Activated CD4-positive, alpha-beta memory T cell treated with anti-CD3 and anti-CD28 coated beads for 36 hours (primary cell): ENCODE results near the gene NPHP4. TPM values are rescaled to one million over a fixed set of nuclear protein-coding genes. Genes with fewer than 3 reads are reported as not detected.

Source experiments
- CTCF ChIA-PET: fragments of 350-600 bp; sonication (Branson Sonifier 250); formaldehyde crosslinking; loops from one replicate; lab custom pipeline; 2021; ENCODE audit warnings: antibody characterized with exemption, inconsistent platforms; lab: Charles Lee
- POLR2A ChIA-PET: fragments of 350-600 bp; sonication (Branson Sonifier 250); formaldehyde crosslinking; loops from one replicate; lab custom pipeline; 2021; ENCODE audit warnings: antibody characterized with exemption; lab: Charles Lee
- DNase-seq: peaks from one replicate; pipeline ENCODE4 v3.0.0-alpha.2; 2020
- H3K27ac Mint-ChIP-seq: one replicate; pipeline ENCODE4 v1.8.0; 2021; ENCODE audit warnings: mixed read lengths
- H3K27me3 Mint-ChIP-seq: one replicate; pipeline ENCODE4 v1.8.0; 2021; ENCODE audit warnings: mixed read lengths
- H3K36me3 Mint-ChIP-seq: one replicate; pipeline ENCODE4 v1.8.0; 2021; ENCODE audit warnings: mixed read lengths
- H3K4me1 Mint-ChIP-seq: one replicate; pipeline ENCODE4 v1.8.0; 2021; ENCODE audit warnings: low read depth, mixed read lengths
- H3K4me3 Mint-ChIP-seq: one replicate; pipeline ENCODE4 v1.8.0; 2021; ENCODE audit warnings: mild to moderate bottlenecking, mixed read lengths
- H3K9me3 Mint-ChIP-seq: one replicate; pipeline ENCODE4 v1.8.0; 2021; ENCODE audit warnings: mixed read lengths
- intact Hi-C: fragments of 100-400 bp; cut with micrococcal nuclease; formaldehyde crosslinking; loops from one replicate; pipeline ENCODE4 v1.15.1; 2023
- total RNA-seq, 2 experiments: library from RNA; stranded (reverse); gene quantifications; one replicate each; pipeline ENCODE4 v1.2.3, GENCODE V29; 2021

The NPHP4 gene
- total RNA-seq, 2 experiments from 2014 or later = 14.0 to 14.6 TPM

- CTCF ChIA-PET = no interaction called here
- intact Hi-C loops = no loop called here
- POLR2A ChIA-PET = no interaction called here
- Mint-ChIP-seq H3K27me3 (peaks cover 5% of the 10 kb centered on the region), H3K4me3 (no peak overlapping the region), H3K9me3 (no peaks in the 10 kb centered on the region), H3K4me1 (no peaks in the 10 kb centered on the region), H3K36me3 (no peaks in the 10 kb centered on the region), H3K27ac (no peak overlapping the region)
- DNase-seq = no peak
Observed at GRCh38 chr1:5840551-5841001, 151.6 kb downstream of the NPHP4 start.

- DNase-seq = no peak
- H3K27ac Mint-ChIP-seq = no peak overlapping the region
- no peaks in the 10 kb centered on the region for H3K36me3 Mint-ChIP-seq
- no peaks in the 10 kb centered on the region for H3K9me3 Mint-ChIP-seq
- H3K4me1 Mint-ChIP-seq = no peaks in the 10 kb centered on the region
- intact Hi-C loops = no loop called here
- peaks cover 6% of the 10 kb centered on the region for H3K27me3 Mint-ChIP-seq
- no peak overlapping the region for H3K4me3 Mint-ChIP-seq
- ChIA-PET CTCF (no interaction called here), POLR2A (no interaction called here)
Observed at GRCh38 chr1:5839881-5840550, 152.2 kb downstream of the NPHP4 start.

GRCh38 chr1:5839161-5839880, 152.9 kb downstream of the NPHP4 start:
- H3K4me1 Mint-ChIP-seq = no peaks in the 10 kb centered on the region
- intact Hi-C loops = no loop called here
- H3K9me3 Mint-ChIP-seq = no peaks in the 10 kb centered on the region
- ChIA-PET CTCF (no interaction called here), POLR2A (no interaction called here)
- H3K36me3 Mint-ChIP-seq = no peaks in the 10 kb centered on the region
- no peak overlapping the region for H3K4me3 Mint-ChIP-seq
- H3K27ac Mint-ChIP-seq = no peak overlapping the region
- DNase-seq = no peak
- peaks cover 6% of the 10 kb centered on the region for H3K27me3 Mint-ChIP-seq

DNA sequence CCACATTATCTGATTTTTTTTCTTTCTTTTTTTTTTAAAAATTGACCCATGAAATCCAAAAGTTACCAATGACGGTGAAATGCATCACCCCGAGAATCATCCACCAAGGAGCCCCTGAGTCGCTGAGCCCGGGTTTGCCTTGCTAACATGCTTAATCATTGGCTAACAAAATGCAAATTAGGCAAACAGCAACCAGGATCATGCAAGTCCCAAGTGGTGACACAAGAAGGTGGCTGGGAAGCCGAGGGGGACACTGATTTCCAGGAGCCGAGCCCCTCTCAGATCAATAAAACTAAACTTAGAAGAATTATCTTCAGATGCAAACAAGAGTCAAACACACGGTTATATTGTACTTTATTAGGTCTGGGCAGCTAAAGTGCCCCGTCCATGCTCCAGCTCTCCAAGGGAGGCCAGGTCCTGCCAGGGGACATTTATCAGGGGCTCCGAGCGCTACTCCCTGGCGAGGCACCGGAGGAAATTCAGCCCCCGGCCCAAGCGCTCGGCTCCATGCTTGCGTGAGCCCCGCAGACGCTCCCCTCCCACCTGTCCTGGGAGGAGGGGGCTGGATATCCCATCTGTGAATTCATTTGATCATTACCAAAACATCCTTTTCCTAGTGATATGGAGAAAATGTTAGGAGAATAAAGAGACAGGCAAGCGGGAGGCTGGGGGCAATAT, 154.1 kb downstream of the NPHP4 start:
- Mint-ChIP-seq H3K27ac (no peak overlapping the region), H3K4me3 (no peak overlapping the region), H3K4me1 (no peaks in the 10 kb centered on the region), H3K36me3 (no peaks in the 10 kb centered on the region), H3K9me3 (no peaks in the 10 kb centered on the region), H3K27me3 (peaks cover 6% of the 10 kb centered on the region)
- ChIA-PET POLR2A (no interaction called here), CTCF (no interaction called here)
- no peak for DNase-seq
- intact Hi-C loops = no loop called here

DNA sequence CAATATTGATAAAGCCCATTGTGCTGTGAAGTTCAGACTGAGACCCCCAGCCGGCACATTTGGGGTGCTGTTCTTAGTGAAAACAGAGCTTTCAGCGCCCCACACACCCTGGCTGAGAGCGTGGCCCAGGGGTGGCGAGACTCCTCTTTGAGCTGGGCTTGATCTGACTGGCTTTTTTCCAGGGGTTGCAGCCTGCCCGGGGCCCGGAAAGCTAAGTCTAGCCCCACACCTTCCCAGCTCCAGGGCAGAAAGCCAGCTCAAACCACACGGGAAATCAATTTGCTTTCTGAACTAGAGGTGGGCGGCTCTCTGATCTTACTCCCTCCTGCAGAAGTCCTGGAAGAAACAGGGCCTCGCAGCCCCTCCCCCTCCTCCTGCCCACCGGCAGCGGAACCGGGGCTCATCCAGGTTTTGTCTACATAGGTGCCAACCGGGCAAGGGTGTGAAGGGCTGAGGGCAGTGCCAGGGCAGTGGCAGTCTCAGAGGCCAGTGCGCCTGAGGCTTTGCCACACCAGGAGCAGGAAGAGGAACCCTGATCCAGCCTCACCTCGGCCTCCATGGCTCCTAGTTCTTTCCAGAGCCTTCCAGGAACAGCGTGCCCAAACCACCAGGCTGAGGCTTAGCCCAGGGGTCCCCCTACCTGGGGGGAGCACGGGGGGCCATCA, 155.3 kb downstream of the NPHP4 start:
- no peaks in the 10 kb centered on the region for H3K36me3 Mint-ChIP-seq
- POLR2A ChIA-PET = no interaction called here
- no peak for DNase-seq
- no peak overlapping the region for H3K4me3 Mint-ChIP-seq
- H3K27ac Mint-ChIP-seq = no peak overlapping the region
- H3K27me3 Mint-ChIP-seq = peaks cover 6% of the 10 kb centered on the region
- intact Hi-C loops = no loop called here
- CTCF ChIA-PET = no interaction called here
- H3K9me3 Mint-ChIP-seq = no peaks in the 10 kb centered on the region
- H3K4me1 Mint-ChIP-seq = no peaks in the 10 kb centered on the region

DNA sequence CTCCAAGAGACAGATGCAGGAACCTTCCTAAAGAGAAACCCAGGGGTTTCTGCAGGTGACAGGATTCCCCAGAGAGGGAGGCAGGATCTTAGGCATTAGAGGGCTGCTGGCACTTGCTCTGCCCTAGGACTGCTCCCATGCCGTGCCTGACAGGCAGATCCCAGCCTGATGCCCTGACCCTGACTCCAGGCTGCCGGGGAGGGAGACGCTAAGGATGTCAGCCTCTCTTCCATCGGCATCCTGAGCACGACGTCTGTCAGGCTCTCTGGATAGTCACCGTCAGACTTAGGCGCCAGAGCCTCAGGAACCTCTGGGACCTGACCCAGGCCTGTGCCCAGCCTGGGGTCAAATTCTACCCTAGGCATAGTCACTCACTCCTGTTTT, 157.1 kb downstream of the NPHP4 start:
- Mint-ChIP-seq H3K9me3 (no peaks in the 10 kb centered on the region), H3K27me3 (peaks cover 6% of the 10 kb centered on the region), H3K4me1 (no peaks in the 10 kb centered on the region), H3K36me3 (no peaks in the 10 kb centered on the region), H3K4me3 (no peak overlapping the region), H3K27ac (no peak overlapping the region)
- CTCF ChIA-PET = no interaction called here
- intact Hi-C loops = no loop called here
- POLR2A ChIA-PET = no interaction called here
- no peak for DNase-seq

DNA sequence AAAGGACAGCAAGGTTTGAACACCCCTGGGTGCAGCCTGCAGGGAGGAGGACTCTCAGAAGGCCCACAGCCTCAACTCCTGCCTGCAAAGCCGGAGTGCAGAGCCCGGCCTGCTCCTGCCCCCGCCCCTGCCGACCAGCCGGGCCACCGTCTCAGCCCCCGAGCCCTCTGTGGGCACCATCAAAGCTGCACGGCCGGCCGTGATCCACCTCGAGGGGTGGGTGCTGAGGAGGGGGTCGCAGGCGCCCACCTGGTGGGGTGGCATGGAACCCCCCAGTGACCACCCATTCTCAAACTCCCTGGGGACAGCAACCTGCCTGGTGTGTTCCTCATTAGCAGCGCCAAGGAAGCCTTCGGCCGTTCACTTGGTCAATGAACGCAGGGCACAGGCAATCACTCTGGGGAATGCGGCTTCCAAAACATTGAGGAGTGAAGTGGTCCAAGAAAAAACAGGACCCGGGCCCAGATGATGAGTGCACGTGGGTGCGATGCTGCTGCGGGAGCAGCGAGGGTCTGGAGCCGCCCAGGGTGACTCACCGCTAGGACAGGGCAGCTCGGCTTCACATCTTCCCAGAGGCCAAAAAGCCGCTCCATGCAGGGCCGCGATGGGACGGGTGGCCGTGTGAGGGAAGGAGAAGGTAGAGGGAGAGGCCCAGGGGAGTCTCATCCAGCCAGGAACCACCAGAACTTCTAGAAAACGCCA, 157.6 kb downstream of the NPHP4 start:
- H3K27me3 Mint-ChIP-seq = peaks cover 6% of the 10 kb centered on the region
- DNase-seq = no peak
- H3K4me1 Mint-ChIP-seq = no peaks in the 10 kb centered on the region
- ChIA-PET POLR2A (no interaction called here), CTCF (no interaction called here)
- H3K27ac Mint-ChIP-seq = no peak overlapping the region
- no peaks in the 10 kb centered on the region for H3K9me3 Mint-ChIP-seq
- intact Hi-C loops = loop anchor here (5.0 kb wide), 1 partner anchor 322 kb away; no protein-coding TSS in a partner anchor
- no peaks in the 10 kb centered on the region for H3K36me3 Mint-ChIP-seq
- H3K4me3 Mint-ChIP-seq = no peak overlapping the region

DNA sequence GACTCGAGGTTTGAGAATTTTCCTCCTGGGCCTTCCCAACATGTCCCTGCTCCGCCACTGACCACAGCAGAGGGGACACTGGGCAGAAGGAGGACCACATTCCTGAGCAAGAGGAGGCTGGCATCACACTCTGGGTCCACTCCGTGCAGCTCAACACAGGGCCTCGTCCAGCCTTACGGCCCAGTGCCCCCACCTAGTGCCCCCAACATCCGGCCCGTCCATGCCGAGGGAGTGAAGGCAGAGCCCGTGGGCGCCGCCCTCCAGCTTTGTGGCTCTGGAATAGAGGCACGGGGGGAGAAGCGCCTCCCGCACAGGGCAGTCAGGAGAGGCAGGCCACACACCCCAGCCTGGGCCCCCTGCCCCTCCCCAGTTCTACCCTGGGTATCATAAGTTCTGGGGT, 158.3 kb downstream of the NPHP4 start:
- ChIA-PET CTCF (no interaction called here), POLR2A (no interaction called here)
- Mint-ChIP-seq H3K27me3 (peaks cover 6% of the 10 kb centered on the region), H3K4me1 (no peaks in the 10 kb centered on the region), H3K9me3 (no peaks in the 10 kb centered on the region), H3K27ac (no peak overlapping the region), H3K4me3 (no peak overlapping the region), H3K36me3 (no peaks in the 10 kb centered on the region)
- intact Hi-C loops = loop anchor here (5.0 kb wide), 1 partner anchor 322 kb away; no protein-coding TSS in a partner anchor
- DNase-seq = no peak

DNA sequence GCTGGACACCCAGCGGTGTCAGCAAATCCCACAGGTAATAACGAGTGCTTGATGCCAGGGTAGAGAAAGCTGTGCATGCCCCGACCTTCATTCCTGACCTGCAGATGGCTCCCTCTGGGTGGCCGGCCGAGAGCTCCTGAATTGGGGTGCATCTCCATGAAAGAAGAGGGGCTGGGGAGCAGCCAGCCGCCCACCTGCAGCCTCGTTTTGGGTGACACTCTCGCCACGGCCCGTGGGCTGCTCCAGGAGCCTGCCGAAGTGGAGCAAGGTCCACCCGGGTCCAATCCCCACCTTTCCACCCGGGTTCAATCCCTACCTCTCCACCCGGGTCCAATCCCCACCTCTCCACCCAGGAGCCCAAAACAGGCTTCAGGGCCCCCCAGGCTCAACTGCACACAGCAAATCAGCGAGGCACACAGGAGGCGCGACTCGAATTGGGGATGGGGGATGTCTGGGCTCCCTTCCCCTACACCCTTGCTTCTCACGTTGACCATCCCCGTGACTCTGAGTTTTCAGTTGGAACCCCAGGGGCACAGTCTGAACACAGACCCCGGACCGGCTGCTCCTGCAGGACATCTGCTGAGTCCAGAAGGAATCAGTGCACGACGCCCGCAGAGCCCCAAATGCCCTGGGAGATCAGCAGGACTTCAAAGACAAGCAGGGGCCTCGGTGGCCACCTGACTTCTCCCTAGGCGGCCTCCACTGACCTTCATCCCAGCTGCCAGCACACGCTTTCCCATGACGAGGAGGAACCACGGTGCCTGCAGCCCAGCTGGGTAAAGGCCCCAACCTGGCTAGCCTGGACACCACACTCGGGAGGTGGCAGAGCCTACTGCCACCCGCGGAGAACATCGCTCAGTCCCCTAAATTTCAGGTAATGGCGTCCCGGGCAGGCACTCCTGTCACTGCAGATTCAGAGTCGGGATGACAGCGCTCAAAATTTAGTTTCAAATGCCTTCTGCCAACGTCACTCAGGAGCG, 159.0 kb downstream of the NPHP4 start:
- ChIA-PET CTCF (no interaction called here), POLR2A (no interaction called here)
- intact Hi-C loops = loop anchor here (5.0 kb wide), 1 partner anchor 321 kb away; no protein-coding TSS in a partner anchor
- no peak overlapping the region for H3K27ac Mint-ChIP-seq
- DNase-seq = no peak
- H3K9me3 Mint-ChIP-seq = no peaks in the 10 kb centered on the region
- peaks cover 6% of the 10 kb centered on the region for H3K27me3 Mint-ChIP-seq
- H3K36me3 Mint-ChIP-seq = no peaks in the 10 kb centered on the region
- no peaks in the 10 kb centered on the region for H3K4me1 Mint-ChIP-seq
- no peak overlapping the region for H3K4me3 Mint-ChIP-seq

DNA sequence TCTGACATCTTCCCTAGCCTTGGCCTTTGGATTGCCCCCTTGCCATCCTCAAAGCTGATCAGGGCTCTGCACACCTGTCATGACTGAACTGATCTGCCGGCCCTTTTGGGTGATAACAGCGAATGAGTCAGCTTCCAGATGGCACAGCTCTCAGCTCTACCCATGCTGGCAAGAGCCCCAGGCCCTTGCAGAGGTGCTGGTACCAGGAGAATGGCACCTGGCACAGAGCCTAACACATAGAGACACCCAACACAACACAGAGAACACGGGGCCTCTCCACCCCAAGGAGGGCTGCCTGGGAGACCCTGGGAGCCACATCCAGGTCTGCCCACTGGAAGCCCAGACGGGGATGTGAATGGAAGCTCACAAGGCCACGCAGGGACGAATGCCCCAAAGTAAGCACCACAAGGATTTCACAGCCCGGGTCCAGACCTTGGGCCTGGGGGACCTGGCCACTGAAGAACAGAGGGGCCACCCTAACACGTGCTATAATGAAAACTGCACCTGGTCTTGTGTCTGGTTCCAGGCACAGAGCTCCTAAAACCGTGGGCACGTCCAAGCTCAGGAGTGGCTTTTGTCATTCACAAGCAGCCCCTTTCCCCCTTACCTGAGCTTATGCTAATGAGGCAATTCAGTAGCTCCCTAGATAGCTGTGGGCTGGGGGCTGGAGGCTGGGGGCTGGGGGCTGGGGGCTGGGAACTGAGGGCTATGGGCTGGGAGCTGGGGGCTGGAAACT, 160.5 kb downstream of the NPHP4 start:
- POLR2A ChIA-PET = no interaction called here
- H3K27ac Mint-ChIP-seq = no peak overlapping the region
- no peak overlapping the region for H3K4me3 Mint-ChIP-seq
- H3K36me3 Mint-ChIP-seq = no peaks in the 10 kb centered on the region
- DNase-seq = no peak
- H3K9me3 Mint-ChIP-seq = no peaks in the 10 kb centered on the region
- H3K4me1 Mint-ChIP-seq = no peaks in the 10 kb centered on the region
- peaks cover 5% of the 10 kb centered on the region for H3K27me3 Mint-ChIP-seq
- CTCF ChIA-PET = no interaction called here
- intact Hi-C loops = loop anchor here (5.0 kb wide), 1 partner anchor 319 kb away; no protein-coding TSS in a partner anchor
